ENCODE measurements around the gene STK38. TPM values are rescaled to one million over a fixed set of nuclear protein-coding genes. Genes with fewer than 3 reads are reported as not detected.

STK38 gene
- total RNA-seq, 4 donors from 2014 or later: 32.0 to 44.3 (median 40.3) TPM

GRCh38 chr6:36501686-36502085, 45.6 kb downstream of the STK38 start:
- H3K36me3 ChIP-seq: peaks cover 11 to 81% (median 55%) of the 10 kb centered on the region in 4 donors
- DNase-seq (ENCODE audit: extremely low spot score): no peak
- peaks cover 0 to 2% (median 0%) of the 10 kb centered on the region in 4 donors for H3K4me1 ChIP-seq
- 56% methylated on average over 6 of the region's 6 CpGs for WGBS
- no peaks in the 10 kb centered on the region for H3K9me3 ChIP-seq
- intact Hi-C loops (cut with DNase I): no loop called here
- no peak for TF ChIP-seq POLR2A (IDR thresholded peaks at IDR 0.05; ENCODE audit: low read depth)
- TF ChIP-seq POLR2AphosphoS5 (IDR thresholded peaks at IDR 0.05): no peak
- no peak for TF ChIP-seq EP300 (IDR thresholded peaks at IDR 0.05)
- H3K27me3 ChIP-seq: no peaks in the 10 kb centered on the region
- no peak overlapping the region for H3K27ac ChIP-seq (replicated peaks in 1 of 4)
- H3K4me3 ChIP-seq: no peak overlapping the region

GRCh38 chr6:36499918-36500317, 47.4 kb downstream of the STK38 start:
- Histone ChIP-seq H3K27ac (replicated peaks in 1 of 4) (no peak overlapping the region), H3K36me3 (peaks cover 19 to 83% (median 64%) of the 10 kb centered on the region in 4 donors)
- DNase-seq (ENCODE audit: extremely low spot score): no peak

GRCh38 chr6:36495086-36495485, 52.2 kb downstream of the STK38 start:
- Histone ChIP-seq H3K9me3 (no peaks in the 10 kb centered on the region), H3K27ac (replicated peaks in 1 of 4) (no peak overlapping the region), H3K4me1 (no peaks in the 10 kb centered on the region), H3K36me3 (peaks cover 14 to 71% (median 61%) of the 10 kb centered on the region in 4 donors), H3K27me3 (no peaks in the 10 kb centered on the region), H3K4me3 (no peak overlapping the region)
- WGBS: 92% methylated on average over 5 of the region's 5 CpGs
- DNase-seq (ENCODE audit: extremely low spot score): no peak
- intact Hi-C loops (cut with DNase I): no loop called here
- TF ChIP-seq CTCF (IDR thresholded peaks at IDR 0.05): no peak
- TF ChIP-seq POLR2AphosphoS5 (IDR thresholded peaks at IDR 0.05): no peak
- TF ChIP-seq EP300 (IDR thresholded peaks at IDR 0.05): no peak
- no peak for TF ChIP-seq POLR2A (IDR thresholded peaks at IDR 0.05; ENCODE audit: low read depth)

More at GRCh38 chr6:36499918-36500317, 47.4 kb downstream of the STK38 start:
- Histone ChIP-seq H3K4me3 (no peak overlapping the region), H3K9me3 (no peaks in the 10 kb centered on the region), H3K4me1 (no peaks in the 10 kb centered on the region), H3K27me3 (no peaks in the 10 kb centered on the region)
- intact Hi-C loops (cut with DNase I): no loop called here
- no peak for TF ChIP-seq CTCF (IDR thresholded peaks at IDR 0.05)
- WGBS: 91% methylated on average over 3 of the region's 4 CpGs

GRCh38 chr6:36493859-36494258, 53.4 kb downstream of the STK38 start:
- 68% methylated on average over 2 of the region's 2 CpGs for WGBS
- intact Hi-C loops (cut with DNase I): no loop called here
- TF ChIP-seq POLR2A (IDR thresholded peaks at IDR 0.05; ENCODE audit: low read depth): no peak
- TF ChIP-seq CTCF (IDR thresholded peaks at IDR 0.05): no peak
- no peak for TF ChIP-seq EP300 (IDR thresholded peaks at IDR 0.05)
- TF ChIP-seq POLR2AphosphoS5 (IDR thresholded peaks at IDR 0.05): no peak

GRCh38 chr6:36493319-36493718, 54.0 kb downstream of the STK38 start:
- intact Hi-C loops (cut with DNase I): no loop called here

More at GRCh38 chr6:36493859-36494258, 53.4 kb downstream of the STK38 start:
- no peaks in the 10 kb centered on the region for H3K27me3 ChIP-seq
- H3K27ac ChIP-seq (replicated peaks in 1 of 4): no peak overlapping the region
- no peaks in the 10 kb centered on the region for H3K9me3 ChIP-seq
- H3K4me1 ChIP-seq: no peaks in the 10 kb centered on the region
- H3K36me3 ChIP-seq: peaks cover 14 to 59% (median 50%) of the 10 kb centered on the region in 4 donors
- no peak for DNase-seq (ENCODE audit: extremely low spot score)
- H3K4me3 ChIP-seq: no peak overlapping the region

More at GRCh38 chr6:36493319-36493718, 54.0 kb downstream of the STK38 start:
- TF ChIP-seq POLR2A (IDR thresholded peaks at IDR 0.05; ENCODE audit: low read depth) (no peak), EP300 (IDR thresholded peaks at IDR 0.05) (no peak), POLR2AphosphoS5 (IDR thresholded peaks at IDR 0.05) (no peak), CTCF (IDR thresholded peaks at IDR 0.05) (no peak)
- Histone ChIP-seq H3K4me1 (peaks cover under 1 to 5% (median 3%) of the 10 kb centered on the region in 4 donors), H3K27ac (replicated peaks in 1 of 4) (no peak overlapping the region), H3K27me3 (no peaks in the 10 kb centered on the region), H3K9me3 (no peaks in the 10 kb centered on the region), H3K36me3 (peaks cover 14 to 54% (median 46%) of the 10 kb centered on the region in 4 donors), H3K4me3 (no peak overlapping the region)
- WGBS: 88% methylated on average over 6 of the region's 6 CpGs
- DNase-seq (ENCODE audit: extremely low spot score): no peak

Measured in esophagus muscularis mucosa (tissue), 4 donors.